Peyer's patch (tissue), 4 donors: Measurements from ENCODE around the gene PHLDB1.

Source experiments
- POLR2A ChIP-seq, 2 donors: fragments of 450-650 bp; IDR thresholded peaks; one replicate each; pipeline ENCODE4 v1.5.1; 2017; ENCODE audit warnings: antibody characterized with exemption in 2 of 2, mild to moderate bottlenecking in 2 of 2, moderate library complexity in 2 of 2
- TF ChIP-seq, protein P1 (sequence below), 6 experiments: fragments of 450-650 bp in 4 of 6; fragments of 200-600 bp in 2 of 6; sonication (generic) in 1 of 6; IDR thresholded peaks; one replicate each; pipeline ENCODE4 v1.5.1; 2017 to 2019; ENCODE audit warnings: antibody characterized with exemption in 6 of 6, mild to moderate bottlenecking in 3 of 6, moderate library complexity in 1 of 6

- TF ChIP-seq POLR2A (IDR thresholded peaks at IDR 0.05) = no peak
- TF ChIP-seq, protein P1, sequence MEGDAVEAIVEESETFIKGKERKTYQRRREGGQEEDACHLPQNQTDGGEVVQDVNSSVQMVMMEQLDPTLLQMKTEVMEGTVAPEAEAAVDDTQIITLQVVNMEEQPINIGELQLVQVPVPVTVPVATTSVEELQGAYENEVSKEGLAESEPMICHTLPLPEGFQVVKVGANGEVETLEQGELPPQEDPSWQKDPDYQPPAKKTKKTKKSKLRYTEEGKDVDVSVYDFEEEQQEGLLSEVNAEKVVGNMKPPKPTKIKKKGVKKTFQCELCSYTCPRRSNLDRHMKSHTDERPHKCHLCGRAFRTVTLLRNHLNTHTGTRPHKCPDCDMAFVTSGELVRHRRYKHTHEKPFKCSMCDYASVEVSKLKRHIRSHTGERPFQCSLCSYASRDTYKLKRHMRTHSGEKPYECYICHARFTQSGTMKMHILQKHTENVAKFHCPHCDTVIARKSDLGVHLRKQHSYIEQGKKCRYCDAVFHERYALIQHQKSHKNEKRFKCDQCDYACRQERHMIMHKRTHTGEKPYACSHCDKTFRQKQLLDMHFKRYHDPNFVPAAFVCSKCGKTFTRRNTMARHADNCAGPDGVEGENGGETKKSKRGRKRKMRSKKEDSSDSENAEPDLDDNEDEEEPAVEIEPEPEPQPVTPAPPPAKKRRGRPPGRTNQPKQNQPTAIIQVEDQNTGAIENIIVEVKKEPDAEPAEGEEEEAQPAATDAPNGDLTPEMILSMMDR (IDR thresholded peaks at IDR 0.05) = no peak
Measured at GRCh38 chr11:118628031-118628430, 20.6 kb downstream of the PHLDB1 start.
